GM19397 (cell line): ENCODE data around the gene YWHAH.

ENCODE experiments used
- ATAC-seq: cut with Tn5 transposase; IDR thresholded peaks from one replicate; pipeline ENCODE4 v1.9.1; 2021; ENCODE audit warnings: mild to moderate bottlenecking, moderate library complexity; ENCODE audit not compliant: unreplicated experiment

The YWHAH gene

DNA sequence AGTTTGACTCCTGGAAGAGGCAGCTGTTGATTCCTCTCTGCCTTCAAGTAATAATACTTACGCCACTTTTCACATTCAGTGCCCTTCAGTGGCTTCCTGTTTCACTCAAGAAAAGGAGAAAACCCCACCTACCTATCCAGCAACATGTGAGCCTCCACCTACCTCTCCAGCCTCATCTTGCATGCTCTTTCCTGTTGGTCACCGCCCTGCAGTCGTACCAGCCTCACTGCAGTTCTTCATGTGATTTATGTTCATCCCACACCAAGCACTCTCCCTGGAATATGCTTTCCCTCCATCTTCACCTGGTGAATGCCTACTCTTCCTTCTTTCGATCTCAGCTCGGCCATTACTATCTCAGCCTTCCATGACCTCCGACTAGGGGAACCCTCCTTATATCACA, 21.8 kb upstream of the YWHAH start:
- no peak for ATAC-seq

DNA sequence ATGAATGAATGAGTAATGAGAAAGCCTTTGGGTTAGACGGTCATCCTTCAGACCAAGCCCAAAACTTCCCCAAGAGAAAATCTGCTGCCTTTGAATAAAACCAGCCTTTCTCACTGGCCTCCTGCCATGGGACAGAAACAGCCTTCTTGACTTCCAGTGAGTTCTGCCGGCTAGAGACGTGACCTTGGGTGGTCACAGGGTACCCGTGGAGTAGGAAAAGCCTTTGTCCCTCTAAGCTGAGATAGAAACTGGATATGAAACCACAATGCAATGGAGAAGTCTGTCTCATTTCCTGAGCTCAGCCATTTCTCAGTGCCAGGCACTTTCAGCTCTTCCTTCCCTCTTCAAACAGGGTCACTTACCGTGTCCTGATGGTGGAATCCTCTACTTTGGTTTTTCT, 21.2 kb upstream of the YWHAH start:
- no peak for ATAC-seq

DNA sequence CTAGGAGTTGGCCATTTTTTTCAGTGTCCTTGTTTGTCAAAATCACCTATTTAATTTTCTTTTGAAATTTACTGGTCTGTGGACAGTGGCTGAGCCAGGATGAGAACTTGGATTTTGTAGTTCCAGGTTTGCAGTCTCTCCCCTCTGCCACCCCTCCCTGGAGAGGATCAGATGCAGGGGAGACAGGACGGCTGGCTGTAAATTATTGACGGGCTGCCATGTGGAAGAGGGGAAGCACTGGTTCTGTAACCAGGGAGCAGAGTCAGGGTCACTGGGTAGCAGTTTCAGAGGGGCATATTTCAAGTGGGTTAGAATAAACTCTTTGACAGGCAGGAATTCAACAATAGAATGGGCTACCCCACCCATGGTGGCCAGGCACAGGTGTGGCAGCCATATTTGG, 20.6 kb upstream of the YWHAH start:
- no peak for ATAC-seq

DNA sequence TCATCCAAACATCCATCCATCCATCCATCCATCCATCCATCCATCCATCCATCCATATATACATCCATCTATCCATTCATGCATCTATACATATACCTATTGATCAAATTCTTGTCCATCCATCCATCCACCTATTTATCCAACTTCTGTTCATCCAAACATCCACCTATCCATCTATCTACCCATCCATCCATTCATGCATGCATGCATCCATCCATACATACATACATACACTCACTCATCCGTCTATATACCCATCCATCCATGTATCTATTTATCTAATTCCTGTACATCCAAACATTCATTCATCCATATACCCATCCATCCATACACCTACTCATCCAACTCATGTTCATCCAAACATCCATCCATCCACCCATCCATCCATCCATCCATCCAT, 19.3 kb upstream of the YWHAH start:
- no peak for ATAC-seq

DNA sequence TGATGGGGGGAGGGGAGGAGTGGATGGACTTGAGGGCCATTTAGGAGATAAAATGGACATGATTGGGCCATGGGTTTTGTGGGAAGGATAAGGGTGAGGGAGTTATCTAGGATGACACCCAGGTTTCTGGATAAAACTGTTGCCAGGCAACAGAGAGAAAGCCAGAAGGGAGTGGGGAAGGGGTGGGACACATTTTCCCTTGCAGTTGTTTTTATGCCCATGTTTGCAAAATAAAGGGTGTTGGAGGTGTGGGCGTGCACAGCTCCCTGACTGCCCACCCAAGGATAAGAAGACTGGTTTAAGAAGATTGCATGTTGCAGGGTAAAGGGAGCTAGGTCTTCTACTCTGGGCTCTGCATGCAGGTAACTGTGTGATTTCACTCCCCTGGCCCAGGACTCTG, 18.3 kb upstream of the YWHAH start:
- ATAC-seq, result no peak

DNA sequence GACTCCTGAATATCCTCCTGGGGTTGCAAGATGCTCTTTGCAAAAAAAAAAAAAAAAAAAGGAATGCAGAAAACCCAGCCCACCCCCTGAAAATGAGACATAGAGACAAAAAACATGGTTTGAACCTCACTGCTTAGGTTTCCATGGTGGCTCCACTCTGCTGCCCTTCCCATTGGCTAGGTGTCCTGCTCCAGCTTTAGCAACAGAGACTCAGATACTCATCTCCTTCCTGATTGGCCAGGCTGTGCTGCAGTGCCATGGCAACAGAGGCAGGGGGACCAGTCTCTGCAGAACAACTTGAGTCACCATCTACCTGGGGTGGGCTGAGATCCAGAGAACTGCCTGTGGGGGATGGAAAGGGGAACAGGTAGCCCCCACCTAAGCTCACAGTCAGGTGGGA, 17.4 kb upstream of the YWHAH start:
- no peak for ATAC-seq

DNA sequence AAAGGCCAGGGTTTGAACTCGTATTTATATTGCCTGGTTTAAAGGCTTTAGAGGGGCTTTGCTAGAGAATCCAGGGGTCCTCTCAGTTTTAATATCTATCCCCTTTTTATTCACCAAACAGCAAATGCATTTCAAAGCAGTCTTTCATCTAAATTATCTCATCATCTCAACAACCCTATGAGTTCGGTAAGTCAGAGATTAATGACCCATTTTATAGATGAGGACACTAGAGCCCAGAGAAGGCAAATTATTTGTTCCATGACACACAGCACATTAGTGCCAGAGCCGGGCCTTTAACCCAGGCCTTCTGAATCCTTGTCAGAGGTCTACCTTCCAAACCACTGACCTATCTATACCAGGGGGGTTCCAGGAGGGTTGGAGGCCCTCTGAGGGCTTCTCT, 16.8 kb upstream of the YWHAH start:
- no peak for ATAC-seq

DNA sequence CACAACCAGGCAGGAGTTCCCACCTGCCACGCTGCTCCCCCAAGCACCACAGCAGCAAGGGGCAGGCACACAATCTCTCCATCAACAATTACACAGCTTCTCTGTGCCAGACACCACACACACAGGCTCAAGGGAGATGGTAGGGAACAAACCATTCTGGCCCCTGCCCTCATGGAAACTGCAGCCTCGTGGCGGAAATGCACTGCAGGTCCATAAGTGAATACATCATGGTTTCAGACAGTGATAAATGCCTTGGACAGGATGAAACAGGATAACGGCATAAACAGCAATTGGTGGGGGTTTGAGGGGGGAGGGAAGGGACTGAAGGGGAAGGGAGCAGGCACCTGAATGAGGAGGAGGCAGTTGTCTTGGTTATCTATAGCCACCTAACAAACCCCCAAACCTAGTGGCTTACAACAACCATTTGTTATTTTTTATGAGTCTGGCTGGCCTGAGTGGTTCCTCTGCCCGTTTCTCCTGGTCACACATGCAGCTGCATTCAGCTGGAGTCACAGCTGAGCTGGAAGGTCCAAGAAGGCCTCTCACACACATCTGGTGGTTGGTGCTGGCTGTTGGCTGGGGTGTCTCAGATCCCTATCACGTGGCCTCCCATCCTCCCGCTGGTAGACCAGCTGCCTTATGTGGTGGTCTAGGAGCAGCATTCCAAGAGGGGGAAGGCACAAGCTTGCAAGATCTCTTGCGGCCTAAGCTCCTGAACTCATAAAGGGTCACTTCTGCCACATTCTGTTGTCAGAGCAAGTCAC, 15.0 kb upstream of the YWHAH start:
- ATAC-seq, result no peak

DNA sequence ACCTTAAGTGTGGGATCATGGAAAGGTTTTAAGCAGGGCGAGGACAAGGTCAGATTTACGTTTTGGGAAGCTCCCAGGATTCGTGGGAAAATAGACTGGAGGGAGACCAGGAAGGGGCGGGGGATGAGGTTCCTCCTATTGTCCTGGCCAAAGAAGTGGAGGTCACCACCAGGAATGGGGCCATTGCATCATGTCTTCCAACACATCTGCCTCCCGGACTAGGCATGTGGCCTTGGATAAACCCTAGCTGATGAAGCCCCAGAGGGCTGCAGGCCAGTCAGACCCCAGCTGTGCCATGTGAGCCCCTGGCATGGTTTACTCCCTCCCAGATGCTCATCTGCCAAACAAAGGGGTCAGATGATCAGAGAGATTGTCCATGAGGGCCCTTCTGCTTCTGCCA, 11.5 kb upstream of the YWHAH start:
- ATAC-seq, result no peak

DNA sequence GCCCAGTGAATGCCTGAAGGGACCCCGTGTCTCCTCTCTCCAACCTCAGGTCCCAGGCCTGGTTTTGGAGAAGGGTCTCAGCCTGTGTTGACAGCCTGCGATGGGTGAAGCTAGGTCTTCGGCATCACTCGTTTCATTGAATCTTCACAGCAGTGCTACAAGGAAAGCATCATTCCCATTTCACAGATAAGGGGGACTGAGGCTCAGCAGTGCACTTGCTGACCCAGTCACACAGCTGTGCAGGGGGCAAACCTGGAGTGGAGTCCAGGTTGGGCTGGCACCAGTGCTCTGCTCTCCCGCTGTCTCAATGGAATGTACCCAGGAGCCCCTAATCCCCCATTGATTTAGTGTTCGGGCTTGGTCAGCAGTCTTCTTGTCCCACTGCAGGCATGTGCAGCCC, 10.9 kb upstream of the YWHAH start:
- ATAC-seq, result no peak

DNA sequence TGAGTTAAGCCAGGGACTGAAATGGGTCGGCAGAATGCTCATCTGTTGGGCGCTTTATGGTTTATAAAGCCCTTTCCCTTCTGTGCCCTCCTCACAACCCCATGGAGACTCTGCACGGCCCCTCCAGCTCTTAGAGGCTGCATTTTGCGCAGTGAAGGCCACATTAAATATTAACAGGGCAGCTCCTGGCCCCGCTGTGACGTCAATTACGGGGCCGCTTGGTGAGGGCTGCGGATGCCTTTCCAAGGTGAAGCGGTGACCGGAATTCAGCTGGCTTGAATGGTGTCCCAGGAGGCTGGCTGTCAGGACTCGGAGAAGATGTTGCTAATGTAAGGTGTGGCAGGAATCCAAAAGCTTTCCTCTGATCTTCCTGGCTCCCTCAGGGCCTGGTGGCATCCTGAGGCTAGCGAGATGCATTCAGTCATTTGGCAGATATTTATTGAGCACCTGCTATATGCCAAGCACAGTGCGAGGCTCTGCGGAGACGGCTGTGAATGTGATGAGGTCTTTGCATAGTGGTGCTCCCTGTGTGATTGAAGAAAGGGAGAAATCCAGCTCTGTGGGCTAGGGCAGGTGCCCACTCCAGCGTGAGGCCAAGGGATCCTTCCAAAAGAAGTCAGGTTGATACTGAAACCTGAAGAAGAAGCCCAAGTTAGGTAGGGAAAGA, 10.4 kb upstream of the YWHAH start:
- ATAC-seq, result no peak

DNA sequence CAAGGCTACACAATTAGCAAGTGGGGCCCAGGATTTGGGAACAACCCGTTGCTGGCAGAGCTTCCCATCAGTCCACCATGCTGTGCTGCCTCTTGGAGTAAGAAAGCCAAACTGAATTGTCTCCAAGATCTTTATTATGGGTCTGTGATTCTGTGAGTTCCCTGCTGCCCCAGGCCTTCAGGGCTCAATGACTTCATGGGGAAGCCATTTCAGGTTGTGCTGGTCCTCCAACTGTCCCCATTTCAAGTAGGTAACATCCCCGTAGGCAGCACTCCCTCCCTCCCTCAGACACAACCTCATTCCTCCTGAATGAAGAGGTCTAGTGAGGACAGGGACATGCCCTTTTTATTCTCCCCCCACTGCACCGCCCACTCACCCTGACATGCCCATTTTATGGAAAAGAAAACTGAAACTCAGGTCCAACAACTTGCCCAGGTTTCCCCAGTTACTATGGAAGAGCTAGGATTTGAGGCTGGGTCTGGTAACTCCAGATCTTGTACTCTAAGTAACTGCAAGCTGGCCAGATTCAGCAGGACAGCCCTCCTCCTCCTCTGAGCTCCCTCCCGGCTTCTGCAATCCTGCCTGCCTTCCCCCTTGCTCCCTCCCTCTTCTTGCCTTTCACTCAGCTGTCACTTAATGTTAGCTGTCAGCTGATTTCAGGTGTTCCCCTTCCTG, 8.2 kb upstream of the YWHAH start:
- no peak for ATAC-seq

DNA sequence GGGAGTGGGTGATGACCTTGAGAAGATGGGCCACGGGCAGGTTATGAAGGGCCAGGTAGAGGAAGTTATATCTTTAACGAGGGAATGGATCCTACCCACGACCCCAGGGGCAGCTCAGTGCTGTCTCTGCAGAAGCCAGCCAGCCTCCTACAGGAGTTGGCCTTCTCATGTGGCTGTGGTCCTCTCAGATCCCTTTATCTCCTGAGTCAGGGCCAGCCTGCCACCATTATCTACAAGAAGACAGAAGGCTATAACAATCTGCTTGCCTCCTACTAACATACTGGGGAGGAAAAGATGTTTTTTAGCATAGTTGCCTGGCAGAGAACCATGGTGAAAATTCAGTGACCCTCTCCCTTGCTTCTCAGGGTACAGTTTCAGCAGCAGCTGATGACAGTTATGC, 7.0 kb upstream of the YWHAH start:
- no peak for ATAC-seq

DNA sequence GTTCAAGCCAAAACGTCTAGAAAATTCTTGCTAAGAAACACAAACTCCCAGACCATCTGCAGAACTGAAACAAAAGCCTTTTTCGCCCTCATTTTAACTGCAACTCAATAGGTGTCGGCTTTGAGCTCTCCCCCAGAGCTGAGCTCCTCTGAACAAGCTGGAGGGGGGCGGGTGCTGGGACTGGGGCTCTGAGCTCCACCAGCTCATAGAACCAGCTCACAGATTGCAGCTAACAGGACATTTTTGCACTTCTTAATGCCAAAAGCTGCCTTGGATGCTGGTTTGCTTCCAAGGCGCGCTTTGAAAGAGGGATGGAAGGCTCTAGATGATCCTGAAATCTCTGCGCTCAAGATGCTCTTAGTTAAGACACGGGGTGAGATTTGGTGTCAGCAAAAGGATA, 6.0 kb upstream of the YWHAH start:
- ATAC-seq, result no peak

DNA sequence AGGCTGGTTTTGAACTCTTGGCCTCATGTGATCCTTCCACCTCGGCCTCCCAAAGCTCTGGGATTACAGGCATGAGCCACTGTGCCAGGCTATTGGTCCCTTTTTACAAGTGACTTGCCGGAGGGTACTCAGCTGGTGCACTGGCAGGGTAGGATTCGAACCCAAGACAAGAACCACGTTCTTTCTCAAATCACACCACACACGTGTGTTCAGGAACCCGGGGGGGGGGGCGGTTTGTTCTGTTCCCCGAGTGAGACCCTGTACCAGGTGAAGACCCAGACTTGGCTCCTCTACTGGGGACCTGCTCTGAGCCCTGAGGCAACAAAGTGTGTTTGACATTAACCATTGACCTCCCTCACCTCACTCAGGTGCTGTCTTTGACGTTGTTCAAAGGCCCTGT, 3.8 kb upstream of the YWHAH start:
- ATAC-seq, result no peak

DNA sequence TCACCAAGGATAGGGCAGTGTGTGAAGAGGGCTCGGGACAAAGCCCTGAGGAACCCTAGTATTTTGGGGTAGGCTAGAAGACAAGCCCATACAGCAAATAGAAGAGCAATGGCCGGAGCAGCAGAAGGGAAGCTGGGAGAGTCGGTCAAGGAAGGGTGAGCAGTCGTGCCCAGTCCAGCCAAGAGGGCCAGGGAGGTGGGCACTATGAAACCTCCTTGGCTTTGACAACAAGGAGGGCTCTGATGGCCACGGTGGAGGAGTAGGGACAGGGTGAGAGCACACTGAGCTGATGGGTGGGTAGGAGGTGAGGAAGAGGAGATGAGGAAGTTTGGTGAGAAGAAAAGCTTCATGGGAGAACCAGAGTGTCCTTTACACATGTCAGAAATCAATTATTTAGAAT, 2.2 kb upstream of the YWHAH start:
- no peak for ATAC-seq

DNA sequence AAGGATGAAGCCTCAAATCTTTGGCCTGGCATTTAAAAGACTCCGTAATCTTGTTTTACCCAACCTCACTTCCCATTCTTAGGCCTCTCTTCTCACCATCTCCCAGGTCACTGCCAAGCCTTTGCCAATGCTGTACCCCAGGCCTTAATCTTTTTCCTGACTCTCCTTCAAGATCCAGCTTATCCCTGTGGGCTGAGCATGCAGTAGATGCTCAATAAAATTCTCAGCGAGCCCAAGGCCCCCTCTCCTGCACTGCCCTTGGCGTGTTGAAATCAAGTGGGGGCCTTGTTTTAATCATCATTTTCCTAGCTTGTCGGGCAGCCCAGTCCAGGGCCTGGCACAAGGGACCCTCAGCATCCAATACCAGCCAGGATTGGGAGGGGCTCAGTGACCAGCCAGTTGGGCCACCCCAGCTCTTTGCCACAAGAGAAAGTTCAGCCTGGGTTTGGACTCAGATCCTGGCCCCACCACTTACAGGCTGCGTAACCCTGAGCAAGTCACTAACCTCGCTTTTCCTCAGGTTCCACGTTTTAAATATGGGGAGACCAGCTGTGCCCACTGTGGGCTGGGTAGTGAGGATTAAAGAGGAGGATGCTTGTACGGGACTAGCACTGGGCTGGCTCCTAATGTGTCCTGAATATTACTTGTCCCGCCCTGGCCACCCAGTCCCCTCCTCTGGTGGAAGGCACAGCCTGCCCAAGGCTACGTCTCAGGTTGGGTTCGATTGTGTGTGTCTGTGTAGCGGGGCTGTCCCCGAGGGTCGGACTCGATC, 943 bp upstream of the YWHAH start:
- no peak for ATAC-seq

DNA sequence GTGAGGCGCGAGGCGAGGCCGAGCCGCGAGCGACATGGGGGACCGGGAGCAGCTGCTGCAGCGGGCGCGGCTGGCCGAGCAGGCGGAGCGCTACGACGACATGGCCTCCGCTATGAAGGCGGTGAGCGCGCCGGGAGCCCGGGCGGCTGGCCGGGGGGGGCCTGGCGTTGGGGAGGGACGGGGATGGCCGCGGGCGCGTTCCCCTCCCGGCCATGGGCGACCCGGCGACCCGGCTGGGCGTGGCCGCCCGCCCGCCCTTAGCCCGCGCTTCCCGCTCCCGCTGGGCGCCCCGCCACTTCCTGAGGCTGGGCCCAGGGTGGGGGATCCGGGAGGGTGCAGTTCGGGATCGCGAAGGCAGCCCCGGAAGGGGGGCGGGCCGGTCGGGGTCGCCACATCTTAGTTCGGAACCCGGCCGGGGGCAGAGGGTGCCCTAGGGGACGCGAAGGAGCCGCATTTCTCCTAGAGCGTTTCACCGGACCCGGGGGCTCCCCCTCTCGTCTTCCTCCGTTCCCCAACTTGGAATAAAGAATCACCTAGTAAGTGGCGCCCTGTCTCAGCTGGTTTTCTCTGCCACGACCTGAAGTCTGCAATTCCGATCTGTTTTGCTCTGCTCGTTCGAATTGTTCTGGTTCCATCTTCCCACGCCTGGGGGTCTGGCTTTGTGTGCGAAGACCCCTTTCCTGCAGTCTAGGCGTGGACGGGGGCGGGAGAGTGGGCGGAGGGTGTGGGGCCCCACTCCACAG, 536 bp downstream of the YWHAH start:
- ATAC-seq, result peak; percentile 34

DNA sequence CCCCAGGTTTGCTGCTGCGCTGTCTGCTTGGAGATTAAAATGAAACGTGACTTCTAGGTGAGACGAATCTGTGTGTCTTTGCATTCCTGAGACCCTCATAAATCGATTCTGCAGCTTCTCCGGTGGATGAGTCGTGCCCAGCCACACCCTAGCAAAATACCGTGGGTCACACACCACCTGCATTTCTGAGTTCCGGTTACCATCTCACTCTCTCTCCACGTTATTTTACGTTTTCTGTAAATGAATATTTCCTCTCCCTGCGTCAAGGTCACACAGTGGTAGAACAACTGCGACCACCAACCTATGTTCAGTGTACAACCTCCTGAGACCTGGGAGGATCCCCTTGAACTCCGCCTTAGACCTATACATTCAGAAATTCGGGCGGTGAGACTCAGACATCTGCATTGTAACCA, 1.1 kb downstream of the YWHAH start:
- no peak for ATAC-seq

DNA sequence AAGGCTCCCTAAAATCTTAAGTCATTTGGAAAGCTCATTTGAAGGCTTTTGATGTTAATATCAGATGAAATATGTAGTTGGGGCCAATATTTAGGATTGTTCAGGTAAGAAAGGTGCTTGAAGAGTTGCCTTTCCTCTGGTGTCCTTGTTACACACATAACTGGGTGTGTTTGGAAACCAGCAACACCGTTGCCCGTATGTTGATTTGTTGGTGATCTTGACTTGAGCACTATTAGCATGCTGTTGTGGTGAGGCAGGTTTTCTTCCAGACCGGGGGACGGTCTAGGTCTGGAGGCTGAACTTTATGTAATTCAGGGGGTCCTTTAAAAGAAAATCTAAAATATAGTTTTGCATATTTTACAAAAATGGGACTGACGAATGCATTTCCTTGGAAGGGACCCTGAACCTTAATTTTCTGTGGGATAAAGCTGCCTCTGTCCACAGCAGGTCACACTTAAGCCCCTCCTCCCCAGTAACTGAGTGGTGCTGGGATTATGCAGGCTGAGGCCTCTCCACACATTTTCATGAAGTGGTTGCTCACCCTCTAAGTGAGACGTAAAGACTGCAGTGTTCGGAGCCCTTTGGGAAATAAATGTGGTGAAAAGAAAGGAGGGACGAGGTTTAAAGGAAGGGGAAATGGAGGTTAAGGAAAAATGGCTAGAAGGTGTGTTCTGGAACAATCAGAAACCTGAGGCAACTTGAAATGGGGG, 1.8 kb downstream of the YWHAH start:
- no peak for ATAC-seq
